HEK293 (cell line): ENCODE data around the gene WNK4.

ENCODE experiments used
- CTCF ChIP-seq: fragments of 450-650 bp; formaldehyde crosslinking; IDR thresholded peaks from 2 replicates; pipeline ENCODE4 v1.5.1; 2016; ENCODE audit warnings: missing biosample characterization, missing genetic modification characterization
- PATZ1 ChIP-seq: fragments of 450-650 bp; formaldehyde crosslinking; IDR thresholded peaks from 2 replicates; pipeline ENCODE4 v1.5.1; 2016; ENCODE audit warnings: missing biosample characterization, missing genetic modification characterization
- REST ChIP-seq: fragments of 450-650 bp; formaldehyde crosslinking; IDR thresholded peaks from 2 replicates; pipeline ENCODE4 v1.5.1; 2016; ENCODE audit warnings: missing biosample characterization, missing genetic modification characterization
- YY1 ChIP-seq: fragments of 450-650 bp; formaldehyde crosslinking; IDR thresholded peaks from 2 replicates; pipeline ENCODE4 v1.5.1; 2018; ENCODE audit warnings: missing biosample characterization, missing genetic modification characterization

DNA sequence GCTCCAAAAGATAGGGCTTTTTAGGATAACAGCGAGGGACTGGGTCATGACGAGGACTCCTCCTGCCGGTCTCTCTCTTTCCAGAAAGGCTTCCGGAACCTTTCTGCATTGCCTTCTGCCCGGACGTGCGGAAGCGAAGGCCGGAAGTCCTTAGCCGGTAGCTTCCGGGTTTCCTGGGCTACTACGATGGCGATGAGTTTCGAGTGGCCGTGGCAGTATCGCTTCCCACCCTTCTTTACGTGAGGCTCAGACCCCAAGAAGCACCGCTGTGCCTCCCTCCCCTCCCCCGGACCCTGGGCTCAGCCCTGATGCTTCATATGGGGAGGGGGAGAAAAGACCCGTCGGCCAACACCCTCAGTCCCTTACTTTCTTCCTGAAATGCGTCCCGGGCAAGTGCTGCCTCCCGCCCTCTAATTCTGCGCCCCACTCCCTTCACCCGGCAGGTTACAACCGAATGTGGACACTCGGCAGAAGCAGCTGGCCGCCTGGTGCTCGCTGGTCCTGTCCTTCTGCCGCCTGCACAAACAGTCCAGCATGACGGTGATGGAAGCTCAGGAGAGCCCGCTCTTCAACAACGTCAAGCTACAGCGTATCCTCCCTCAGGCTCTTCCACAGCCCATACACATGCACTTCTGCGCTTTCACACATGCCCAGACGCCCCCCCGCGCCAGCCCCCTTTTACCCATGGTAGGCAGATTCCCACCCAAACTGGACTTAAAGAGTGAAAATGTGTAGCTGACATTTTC, 6.9 kb upstream of the WNK4 start, which contains the start of gene VPS25:
- 0 out of 2 replicates have a peak, but pooled peaks have one; percentile 17 for TF ChIP-seq PATZ1 (tag by site-specific recombination)
- no peak for TF ChIP-seq REST
- peak; percentile 79 for TF ChIP-seq CTCF (tag by site-specific recombination)
- peak; percentile 84 for TF ChIP-seq YY1 (tag by site-specific recombination)
